Measurements from ENCODE around the gene NBPF8. TPM values are rescaled to one million over a fixed set of nuclear protein-coding genes. Genes with fewer than 3 reads are reported as not detected.
A peak's percentile ranks its signal among the peaks of the same experiment; 100 is the strongest.
"Not testable (repeated sequence)": the region's sequence is repeated elsewhere in the genome, so short reads cannot be mapped to it uniquely, and the experiment has no call there.

The NBPF8 gene, protein sequence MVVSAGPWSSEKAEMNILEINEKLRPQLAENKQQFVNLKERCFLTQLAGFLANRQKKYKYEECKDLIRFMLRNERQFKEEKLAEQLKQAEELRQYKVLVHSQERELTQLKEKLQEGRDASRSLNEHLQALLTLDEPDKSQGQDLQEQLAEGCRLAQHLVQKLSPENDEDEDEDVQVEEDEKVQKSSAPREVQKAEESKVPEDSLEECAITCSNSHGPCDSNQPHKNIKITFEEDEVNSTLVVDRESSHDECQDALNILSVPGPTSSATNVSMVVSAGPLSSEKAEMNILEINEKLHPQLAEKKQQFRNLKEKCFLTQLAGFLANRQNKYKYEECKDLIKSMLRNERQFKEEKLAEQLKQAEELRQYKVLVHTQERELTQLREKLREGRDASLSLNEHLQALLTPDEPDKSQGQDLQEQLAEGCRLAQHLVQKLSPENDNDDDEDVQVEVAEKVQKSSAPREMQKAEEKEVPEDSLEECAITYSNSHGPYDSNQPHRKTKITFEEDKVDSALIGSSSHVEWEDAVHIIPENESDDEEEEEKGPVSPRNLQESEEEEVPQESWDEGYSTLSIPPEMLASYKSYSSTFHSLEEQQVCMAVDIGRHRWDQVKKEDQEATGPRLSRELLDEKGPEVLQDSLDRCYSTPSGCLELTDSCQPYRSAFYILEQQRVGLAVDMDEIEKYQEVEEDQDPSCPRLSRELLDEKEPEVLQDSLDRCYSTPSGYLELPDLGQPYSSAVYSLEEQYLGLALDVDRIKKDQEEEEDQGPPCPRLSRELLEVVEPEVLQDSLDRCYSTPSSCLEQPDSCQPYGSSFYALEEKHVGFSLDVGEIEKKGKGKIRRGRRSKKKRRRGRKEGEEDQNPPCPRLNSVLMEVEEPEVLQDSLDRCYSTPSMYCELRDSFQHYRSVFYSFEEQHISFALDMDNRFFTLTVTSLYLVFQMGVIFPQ
- 2.6 and 3.2 TPM in 2 replicates for total RNA-seq

DNA sequence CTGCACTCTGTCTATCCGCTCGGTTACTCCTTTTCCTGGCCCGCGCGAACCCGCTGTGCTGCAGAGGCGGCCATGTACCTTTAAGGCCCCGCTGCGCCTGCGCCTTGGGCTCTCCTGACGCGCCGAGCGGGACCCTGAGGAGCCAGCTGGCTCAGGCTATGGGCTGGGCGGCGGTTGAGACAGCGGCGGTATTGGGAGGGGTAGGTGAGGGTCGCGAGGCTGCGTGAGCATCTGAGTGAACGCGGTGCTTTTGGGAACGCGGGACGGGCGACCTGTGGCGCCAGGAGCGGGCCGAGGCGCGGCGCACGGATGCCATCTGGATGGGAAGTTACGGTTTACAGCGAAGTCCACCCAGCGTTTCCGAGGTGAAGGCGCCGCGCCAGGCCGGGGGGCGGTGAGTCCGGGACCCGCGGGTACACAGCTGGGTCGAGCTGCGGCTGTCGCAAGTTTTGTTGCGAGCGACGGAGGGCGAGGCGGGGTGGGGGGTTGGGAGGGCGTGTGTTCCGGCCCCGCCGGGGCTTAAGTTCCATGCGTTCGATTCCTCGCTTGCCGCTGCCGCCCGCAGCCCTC lies at the start of gene NBPF8:
TSS of gene NBPF8 (plus strand) at position 125 of the 570 bp plus-strand sequence. CDS start 21,488 bp downstream, outside the sequence.
- peak; percentile 44 to 68 for DNase-seq (ENCODE audit: low read depth in 2 of 2)

DNA sequence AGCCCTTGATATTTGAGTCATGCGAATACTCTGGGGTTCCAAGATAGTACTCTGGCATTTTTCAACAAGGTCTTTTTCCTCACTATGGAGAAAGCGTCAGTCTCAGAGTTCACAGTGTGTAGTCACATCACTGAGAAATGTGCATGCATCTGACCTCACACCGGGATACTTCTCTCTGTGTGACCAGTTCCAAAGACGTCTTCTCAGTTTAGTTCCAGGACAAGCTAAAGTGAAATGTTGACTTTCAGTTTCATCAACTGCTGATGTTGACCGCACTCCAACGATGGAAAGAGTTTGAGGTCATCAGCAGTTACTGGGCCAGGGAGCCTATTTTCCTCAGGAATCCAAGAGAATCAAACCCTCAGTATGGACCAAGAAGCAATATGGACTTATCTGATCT lies 47.1 kb upstream of the NBPF8 start:
- not testable (repeated sequence) for DNase-seq (ENCODE audit: low read depth in 2 of 2)

DNA sequence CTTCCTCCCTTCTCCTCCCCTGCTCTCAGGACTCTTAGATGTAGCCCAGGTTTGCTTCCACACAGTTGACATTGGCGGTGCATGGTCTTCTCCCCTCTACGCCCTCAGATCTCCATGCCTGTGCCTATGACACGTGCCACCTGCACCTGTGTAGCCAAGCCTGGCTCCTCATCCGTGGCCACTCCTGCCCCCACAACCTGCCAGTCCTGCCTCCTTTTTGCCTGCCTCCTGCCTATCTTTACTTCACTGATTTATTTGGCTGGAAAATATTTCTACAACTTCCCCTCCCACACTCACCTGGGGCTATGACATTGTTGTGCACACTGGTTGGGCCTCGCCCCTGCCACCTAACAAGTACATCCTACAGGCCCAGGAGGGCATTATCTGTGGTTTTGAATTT lies 28.2 kb upstream of the NBPF8 start:
- not testable (repeated sequence) for DNase-seq (ENCODE audit: low read depth in 2 of 2)

DNA sequence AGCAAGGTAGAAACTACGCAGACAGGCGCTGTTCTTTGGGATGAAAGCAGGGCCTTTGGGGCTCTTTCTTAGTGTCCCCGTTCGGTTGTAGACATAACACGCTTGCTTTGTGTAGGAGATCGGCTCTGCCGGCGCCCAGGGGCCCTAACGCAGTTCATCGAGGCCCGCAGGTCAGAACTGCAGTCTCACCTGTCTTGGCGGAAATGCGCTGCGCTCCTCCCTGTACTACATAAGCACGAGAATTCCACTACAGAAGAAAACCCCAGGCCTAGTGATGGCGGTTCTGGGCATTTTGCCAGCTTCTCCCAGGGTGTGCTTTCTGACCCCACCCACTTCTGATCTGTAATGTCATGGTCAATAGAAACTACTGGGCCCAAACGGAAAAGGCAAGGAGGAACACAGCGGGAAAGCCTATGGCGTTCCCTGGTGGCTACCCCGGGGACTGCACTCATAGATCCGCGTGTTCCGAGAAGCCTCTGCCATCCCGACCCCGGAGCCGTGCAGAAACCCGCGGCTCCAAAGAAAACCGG lies 26.2 kb upstream of the NBPF8 start:
- peak; percentile 15 to 46 for DNase-seq (ENCODE audit: low read depth in 2 of 2)

DNA sequence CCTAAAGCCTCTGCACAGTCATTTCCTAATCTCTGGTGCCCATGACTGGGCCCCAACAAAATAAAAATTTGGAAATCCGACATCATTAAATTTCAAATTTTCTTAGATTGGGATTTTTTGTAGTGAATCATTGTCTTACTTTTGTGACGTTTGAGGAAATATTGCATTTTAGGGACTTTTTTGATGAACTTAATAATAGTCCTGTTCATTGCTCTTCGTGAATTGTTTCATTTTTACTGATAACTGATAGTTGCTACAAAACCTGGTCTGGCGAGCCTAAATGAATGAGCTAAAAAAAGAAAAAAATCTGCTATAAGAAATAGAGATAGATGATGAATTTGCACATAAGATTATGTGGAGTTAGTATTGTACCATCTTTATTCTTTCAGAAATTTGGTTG lies 23.5 kb upstream of the NBPF8 start:
- not testable (repeated sequence) for DNase-seq (ENCODE audit: low read depth in 2 of 2)

DNA sequence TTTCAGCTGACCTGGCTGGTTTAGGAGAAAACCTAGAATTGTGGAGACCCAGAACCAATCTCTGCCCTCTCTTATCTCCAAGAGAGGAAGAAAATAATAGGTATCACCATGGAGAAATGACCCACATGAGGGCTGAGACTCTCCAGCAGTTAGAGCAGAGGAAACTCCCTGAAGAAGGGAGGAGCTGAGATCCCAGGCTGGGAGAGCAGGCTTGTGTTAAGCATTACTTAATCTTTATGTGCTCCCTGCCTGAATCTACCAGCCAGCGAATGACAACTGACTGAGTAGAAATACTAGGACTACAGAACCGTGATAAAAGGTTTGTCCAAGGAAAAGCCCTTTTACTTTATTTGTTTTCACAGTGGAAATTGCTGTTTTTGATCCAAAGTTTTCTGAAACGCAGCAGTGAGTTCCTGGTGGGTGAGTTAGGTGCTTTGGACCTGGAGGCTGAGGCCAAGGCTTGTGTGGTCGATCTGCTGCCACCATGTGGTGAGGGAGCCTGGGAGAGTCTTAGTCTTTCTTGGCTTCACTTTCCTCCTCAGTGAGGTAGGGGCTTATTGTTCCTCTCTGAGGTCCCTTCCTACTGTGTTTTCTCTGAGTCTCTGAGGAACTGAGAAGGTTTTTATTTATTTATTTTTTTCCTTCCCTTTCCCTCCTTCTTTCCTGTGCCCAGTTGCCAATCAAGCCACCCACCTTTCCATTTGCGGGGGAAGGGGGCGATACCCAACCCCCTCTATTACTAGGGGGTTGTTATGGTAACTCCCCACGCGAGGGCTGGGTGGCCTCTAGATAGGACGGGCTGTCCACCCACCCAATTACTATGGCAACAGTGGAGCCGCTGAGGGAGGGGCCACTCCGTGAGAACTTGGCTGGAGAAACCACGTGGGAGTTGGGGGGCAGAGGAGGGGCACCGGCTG lies 21.3 kb upstream of the NBPF8 start:
- not testable (repeated sequence) for DNase-seq (ENCODE audit: low read depth in 2 of 2)

DNA sequence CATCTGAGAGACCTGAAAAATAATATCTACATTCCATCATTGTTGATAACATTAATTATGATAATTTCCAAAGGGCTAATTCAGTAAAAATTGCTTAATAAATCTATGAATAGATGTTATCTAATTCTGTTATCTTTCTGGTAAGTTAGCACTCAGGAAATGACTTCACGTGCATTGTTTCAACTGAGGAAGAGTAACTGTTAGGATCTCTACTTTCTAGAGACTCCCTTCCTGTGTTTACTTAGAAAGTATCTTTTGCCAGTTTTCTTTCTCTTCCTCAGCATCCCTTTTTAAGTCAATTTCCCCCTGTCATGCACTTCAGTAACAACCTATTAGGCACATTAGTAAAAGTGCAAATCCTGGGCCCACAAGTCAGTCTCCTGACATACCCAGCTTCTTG lies 9.5 kb upstream of the NBPF8 start:
- not testable (repeated sequence) for DNase-seq (ENCODE audit: low read depth in 2 of 2)

DNA sequence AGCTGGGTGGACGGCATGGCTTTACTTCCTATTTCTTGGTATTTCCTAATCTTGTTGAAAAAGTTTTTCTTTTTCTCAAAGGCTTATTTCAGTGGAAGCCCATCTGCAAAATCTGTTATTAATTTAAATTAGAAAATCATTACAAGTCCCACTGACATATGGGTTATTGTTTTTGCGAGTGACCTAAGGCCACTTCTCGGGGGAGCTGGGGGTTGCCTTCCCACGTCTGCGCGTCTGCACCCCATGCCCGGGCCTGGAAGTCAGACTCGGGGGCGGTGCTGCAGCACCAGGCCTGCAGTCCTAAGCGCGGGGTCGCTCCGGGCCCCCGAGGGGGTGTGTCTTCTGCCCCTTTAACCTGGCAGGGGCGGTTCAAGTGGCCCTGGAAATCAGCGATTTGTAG lies 384 bp upstream of the NBPF8 start:
- not testable (repeated sequence) for DNase-seq (ENCODE audit: low read depth in 2 of 2)

DNA sequence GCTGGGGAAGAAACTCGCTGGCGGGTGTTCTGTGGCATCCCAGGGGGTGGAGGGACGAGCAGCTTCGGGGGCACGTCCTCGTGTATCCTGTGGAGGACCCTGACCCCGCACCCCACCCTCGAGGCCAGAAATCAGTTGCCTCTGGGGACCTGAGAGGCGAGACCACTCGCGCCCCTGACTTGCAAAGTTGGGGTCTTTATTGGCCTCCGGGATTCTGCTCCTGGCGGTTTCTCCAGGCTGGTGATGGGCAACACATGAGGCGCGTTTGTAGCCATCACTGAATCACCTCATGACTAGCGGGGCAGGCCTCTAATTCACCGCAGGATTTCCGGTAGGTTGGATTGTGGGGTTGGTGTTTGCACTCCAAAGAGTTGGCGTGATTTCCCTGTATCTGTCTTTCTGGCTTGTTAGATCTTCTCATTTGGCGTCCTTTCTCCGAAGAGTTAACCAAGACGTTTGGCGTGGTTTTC lies 692 bp downstream of the NBPF8 start:
- peak; percentile 37 to 39 for DNase-seq (ENCODE audit: low read depth in 2 of 2)

DNA sequence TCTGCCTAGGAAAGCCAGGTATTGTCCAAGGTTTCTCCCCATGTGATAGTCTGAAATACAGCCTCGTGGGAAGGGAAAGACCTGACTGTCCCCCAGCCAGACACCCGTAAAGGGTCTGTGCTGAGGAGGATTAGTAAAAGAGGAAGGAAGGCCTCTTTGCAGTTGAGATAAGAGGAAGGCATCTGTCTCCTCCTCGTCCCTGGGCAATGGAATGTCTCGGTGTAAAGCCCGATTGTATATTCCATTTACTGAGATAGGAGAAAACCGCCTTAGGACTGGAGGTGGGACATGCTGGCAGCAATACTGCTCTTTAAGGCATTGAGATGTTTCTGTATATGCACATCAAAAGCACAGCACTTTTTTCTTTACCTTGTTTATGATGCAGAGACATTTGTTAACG lies 10.2 kb downstream of the NBPF8 start:
- DNase-seq (ENCODE audit: low read depth in 2 of 2), result not testable (repeated sequence)

DNA sequence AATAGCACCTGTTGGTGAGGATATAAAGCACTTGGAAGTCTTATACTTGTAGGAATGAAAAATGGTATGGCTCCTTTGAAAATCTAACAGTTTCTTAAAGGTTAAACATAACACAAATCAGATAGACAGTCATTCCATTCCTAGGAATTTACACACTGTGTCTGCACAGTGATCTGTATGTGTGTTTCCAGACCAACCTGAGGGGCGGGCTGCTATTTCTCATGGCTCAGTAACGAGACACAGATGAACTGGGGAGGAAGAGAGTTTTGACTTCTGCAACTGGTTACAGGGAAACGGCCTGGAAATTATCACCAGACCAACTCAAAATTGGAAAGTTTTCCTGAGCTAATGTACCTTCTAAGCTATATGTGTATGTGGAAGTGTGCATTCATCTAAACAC lies 16.8 kb downstream of the NBPF8 start:
- not testable (repeated sequence) for DNase-seq (ENCODE audit: low read depth in 2 of 2)

DNA sequence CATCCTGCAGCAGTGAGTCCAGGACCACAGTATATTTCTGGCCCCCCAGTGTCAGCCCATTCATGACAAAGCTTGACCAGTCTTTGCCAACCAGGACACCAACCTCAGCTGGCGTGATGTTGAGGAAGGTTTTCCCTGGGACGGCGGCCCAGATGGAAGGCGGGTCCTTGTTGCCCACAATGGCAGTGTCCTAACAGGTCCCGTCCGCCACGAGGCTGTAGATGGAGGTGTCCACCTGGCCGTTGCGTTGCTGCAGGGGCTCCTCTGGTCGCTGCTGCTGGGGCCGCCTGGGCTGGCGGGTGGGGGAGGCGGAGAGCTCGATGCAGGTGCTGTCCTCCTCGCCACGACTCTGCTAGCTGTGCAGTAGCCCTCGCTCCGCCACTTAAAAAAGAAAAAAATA lies 19.0 kb downstream of the NBPF8 start:
- DNase-seq (ENCODE audit: low read depth in 2 of 2), result not testable (repeated sequence)

DNA sequence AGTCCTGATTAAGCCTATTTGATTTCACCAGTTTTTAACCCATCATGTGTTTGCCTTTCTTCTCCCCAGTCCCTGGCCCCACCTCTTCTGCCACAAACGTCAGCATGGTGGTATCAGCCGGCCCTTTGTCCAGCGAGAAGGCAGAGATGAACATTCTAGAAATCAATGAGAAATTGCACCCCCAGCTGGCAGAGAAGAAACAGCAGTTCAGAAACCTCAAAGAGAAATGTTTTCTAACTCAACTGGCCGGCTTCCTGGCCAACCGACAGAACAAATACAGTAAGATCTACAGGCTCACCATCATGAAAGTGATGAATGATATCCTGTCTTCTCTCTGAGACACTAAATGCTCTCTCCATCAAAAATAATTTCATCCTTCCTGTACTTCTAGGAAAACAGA lies 34.3 kb downstream of the NBPF8 start:
- DNase-seq (ENCODE audit: low read depth in 2 of 2), result not testable (repeated sequence)

Other genes starting within 250 kb of the NBPF8 start
- gene SEC22B, start 238.5 kb upstream of the NBPF8 start, total RNA-seq, result 15.7 and 17.9 TPM in 2 replicates

All from lung microvascular endothelial cell (primary cell).